GM12878 (cell line): ENCODE data around the gene CREB3. TPM values are rescaled to one million over a fixed set of nuclear protein-coding genes. Genes with fewer than 3 reads are reported as not detected.
A peak's percentile ranks its signal among the peaks of the same experiment; 100 is the strongest.

Source experiments
- ATAC-seq: fragments of 200-7000 bp; cut with Tn5 transposase; 3 replicates; pipeline ENCODE4 v1.9.1; 2020; ENCODE audit warnings: mild to moderate bottlenecking, moderate library complexity
- BruUV-seq: library from RNA; stranded (reverse); fragments of 400-500 nt; replicated peaks from 2 replicates; lab custom pipeline; 2021; lab: Mats Ljungman, UMichigan
- CTCF ChIA-PET: fragments of 300-600 bp; sonication (Branson Sonifier 250); formaldehyde crosslinking; extraction: SDS; loops from one replicate; lab custom pipeline; 2021; ENCODE audit warnings: inconsistent platforms; lab: Yijun Ruan, JAX
- POLR2A ChIA-PET: fragments of 350-600 bp; formaldehyde crosslinking; extraction: SDS; loops from one replicate; lab custom pipeline; 2021; ENCODE audit warnings: inconsistent platforms; lab: Charles Lee
- RAD21 ChIA-PET: fragments of 300-600 bp; sonication (Branson Sonifier 250); formaldehyde crosslinking; loops from one replicate; lab custom pipeline; 2023; ENCODE audit warnings: antibody characterized with exemption; ENCODE audit not compliant: unreplicated experiment; lab: Charles Lee
- SMC1A ChIA-PET: fragments of 300-600 bp; sonication (Branson Sonifier 250); formaldehyde crosslinking; loops from one replicate; lab custom pipeline; 2023; ENCODE audit not compliant: unreplicated experiment, uncharacterized antibody; lab: Charles Lee
- DNase-seq: peaks from one replicate; pipeline ENCODE4 v3.0.0-alpha.2; 2011; ENCODE audit warnings: low read depth, low spot score
- FAIRE-seq: peaks from 3 replicates; lab custom pipeline; 2011; peaks lifted over from hg19 to GRCh38; lab: Jason Lieb, UNC
- H2AFZ ChIP-seq: 2 replicates; pipeline ENCODE4 v1.6.0; 2011; ENCODE audit warnings: low read depth, low read length, control low read depth; ENCODE audit not compliant: control insufficient read depth
- H3K27ac ChIP-seq: 2 replicates; pipeline ENCODE4 v1.5.1; 2011; ENCODE audit warnings: control low read depth; ENCODE audit not compliant: control insufficient read depth, insufficient read depth
- H3K27me3 ChIP-seq, 2 experiments: replicated peaks in 1 of 2; 2 replicates each; pipeline versions ENCODE4 v1.6.0 to v1.6.1; 2011; ENCODE audit warnings: low read length in 1 of 2; ENCODE audit not compliant: control insufficient read depth in 2 of 2, insufficient read depth in 2 of 2
- H3K36me3 ChIP-seq, 2 experiments: 2 replicates each; pipeline ENCODE4 v1.5.1; 2011; ENCODE audit warnings: low read length in 1 of 2; ENCODE audit not compliant: control insufficient read depth in 2 of 2, insufficient read depth in 2 of 2
- H3K4me1 ChIP-seq: 2 replicates; pipeline ENCODE4 v1.6.1; 2011; ENCODE audit warnings: mild to moderate bottlenecking, low read length, moderate library complexity, mixed read lengths; ENCODE audit not compliant: control insufficient read depth, insufficient read depth
- H3K4me2 ChIP-seq: 2 replicates; pipeline ENCODE4 v1.6.0; 2011; ENCODE audit warnings: control low read depth; ENCODE audit not compliant: control insufficient read depth, insufficient read depth
- H3K4me3 ChIP-seq: fragments of 200-600 bp; sonication (generic); 2 replicates; pipeline ENCODE4 v1.5.1; 2016
- H3K79me2 ChIP-seq: 2 replicates; pipeline ENCODE4 v1.6.0; 2011; ENCODE audit warnings: low read length; ENCODE audit not compliant: control insufficient read depth, insufficient read depth
- H3K9ac ChIP-seq: 2 replicates; pipeline ENCODE4 v1.8.0; 2011; ENCODE audit warnings: low read length, control low read depth, mixed read lengths; ENCODE audit not compliant: control insufficient read depth, insufficient read depth
- H3K9me3 ChIP-seq: replicated peaks from 3 replicates; pipeline ENCODE4 v1.5.1; 2011; ENCODE audit warnings: mild to moderate bottlenecking, low read length; ENCODE audit not compliant: control insufficient read depth, insufficient read depth
- H4K20me1 ChIP-seq: 2 replicates; pipeline ENCODE4 v1.6.0; 2011; ENCODE audit not compliant: control insufficient read depth, insufficient read depth
- POLR2A ChIP-seq: IDR thresholded peaks from 2 replicates; pipeline ENCODE4 v1.6.1; 2011; ENCODE audit warnings: low read depth, mild to moderate bottlenecking, low read length
- ZNF592 ChIP-seq: fragments of 450-650 bp; IDR thresholded peaks from 2 replicates; pipeline ENCODE4 v1.6.1; 2017; ENCODE audit warnings: mild to moderate bottlenecking, moderate library complexity
- ZNF622 ChIP-seq: fragments of 450-650 bp; IDR thresholded peaks from 2 replicates; pipeline ENCODE4 v1.6.1; 2017; ENCODE audit warnings: mild to moderate bottlenecking, inconsistent platforms
- WGBS: methylation state at CpG from one replicate; pipeline ENCODE4 v1.1.6; 2016; ENCODE audit warnings: low lambda C conversion rate; ENCODE audit not compliant: insufficient replicate concordance, insufficient coverage; ENCODE audit errors: missing lambda C conversion rate; 5-methylcytosine and 5-hydroxymethylcytosine counted together
- in situ Hi-C: fragments of 300-500 bp; cut with MboI; formaldehyde crosslinking; loops from 9 replicates; pipeline ENCODE4 v1.14.3; 2018; ENCODE audit warnings: mixed read lengths
- intact Hi-C: fragments of 100-400 bp; cut with micrococcal nuclease; formaldehyde crosslinking; loops from one replicate; pipeline ENCODE4 v1.14.2; 2022; ENCODE audit not compliant: unreplicated experiment
- polyA plus RNA-seq, 11 experiments: library from polyadenylated mRNA; depleted of rRNA in 4 of 11; unstranded in 6 of 11; stranded (reverse) in 5 of 11; fragments of >200 nt; fragmentation: Nextera tagmentation in 4 of 11; fragmentation: Illumina TruSeq in 1 of 11; extraction: Ambion mirVana in 4 of 11; extraction: Trizol in 1 of 11; gene quantifications; 1 replicate in 1 of 11; 2 replicates in 10 of 11; pipeline versions ENCODE4 v1.2.1 to v1.2.3, GENCODE V29; 2011 to 2016; ENCODE audit warnings: inconsistent platforms in 2 of 11, missing spikeins in 2 of 11, low read depth in 1 of 11
- total RNA-seq, 4 experiments: library from RNA; depleted of rRNA in 3 of 4; stranded (reverse); fragments of >200 nt in 3 of 4; fragmentation: Illumina TruSeq in 1 of 4; extraction: Trizol in 1 of 4; gene quantifications; 2 replicates each; pipeline versions ENCODE4 v1.2.1 to v1.2.3, GENCODE V29; 2013 to 2021

The CREB3 gene
- total and polyA plus RNA-seq, 10 of the 15 experiments (the other 5 are each of a cell fraction or from before 2014, with no cell fraction given) = 9.8 to 38.9 (median 19.8) TPM

- no peak for DNase-seq
- FAIRE-seq = no peak
- SMC1A ChIA-PET = interaction anchor here (1.0 to 2.3 kb wide), 3 partner anchors 14 to 53 kb away, joined by 4 to 9 read pairs (median 7); no protein-coding TSS in a partner anchor
- H3K4me1 ChIP-seq = peaks cover 14% of the 10 kb centered on the region
- no peak overlapping the region for H3K27ac ChIP-seq
- H3K4me3 ChIP-seq = no peak overlapping the region
- TF ChIP-seq POLR2A = peak; percentile 25; the same call in 1 of the 2 replicates
- TF ChIP-seq ZNF592 = no peak
- no peak for TF ChIP-seq ZNF622
- no peak for ATAC-seq
- H2AFZ ChIP-seq = no peak overlapping the region
- 97% methylated on average over 6 of the region's 6 CpGs for WGBS
- H3K9me3 ChIP-seq = no peaks in the 10 kb centered on the region
- CTCF ChIA-PET = interaction anchor here (1.1 to 5.1 kb wide), 3 partner anchors 16 to 18 kb away, joined by 3 to 30 read pairs (median 4); partner anchors contain the start of gene TLN1
- intact Hi-C loops = no loop called here
- no peaks in the 10 kb centered on the region for H3K79me2 ChIP-seq
- no peaks in the 10 kb centered on the region for H3K27me3 ChIP-seq
- H3K4me2 ChIP-seq = no peak overlapping the region
- no peaks in the 10 kb centered on the region for H4K20me1 ChIP-seq
- H3K36me3 ChIP-seq = peaks cover 50 to 63% of the 10 kb centered on the region in 2 experiments
- no peak overlapping the region for H3K9ac ChIP-seq
- BruUV-seq = no TSS peak
- RAD21 ChIA-PET = no interaction called here
- in situ Hi-C loops = no loop called here
- POLR2A ChIA-PET = interaction anchor here (1.0 to 1.1 kb wide), 2 partner anchors 17 to 49 kb away, joined by 3 read pairs; partner anchors contain the start of gene ARHGEF39
These were observed 18.3 kb upstream of the CREB3 start for GRCh38 chr9:35714123-35714522.
